Gastrocnemius medialis (tissue), 4 donors: ENCODE results near the gene GSG1L. TPM values are rescaled to one million over a fixed set of nuclear protein-coding genes. Genes with fewer than 3 reads are reported as not detected.

Experiments
- ATAC-seq, 2 donors: fragments of 150-250 bp; one replicate each; pipeline ENCODE4 v1.9.1; 2016
- DNase-seq, 2 donors: peaks; one replicate each; pipeline ENCODE4 v3.0.0-alpha.2; 2019
- H3K27ac ChIP-seq, 4 donors: fragments of 200-600 bp; sonication (generic); 1 replicate in 1 of 4; 2 replicates in 3 of 4; pipeline ENCODE4 v1.5.1; 2016 to 2018; ENCODE audit warnings: mild to moderate bottlenecking in 2 of 4, moderate library complexity in 1 of 4
- H3K27me3 ChIP-seq, 3 donors: fragments of 200-600 bp; sonication (generic) in 2 of 3; 1 replicate in 1 of 3; 2 replicates in 2 of 3; pipeline versions ENCODE4 v1.5.1 to v1.6.0; 2016 to 2019; ENCODE audit warnings: mild to moderate bottlenecking in 1 of 3, moderate library complexity in 1 of 3
- H3K36me3 ChIP-seq, 2 donors: fragments of 200-600 bp; sonication (generic) in 1 of 2; one replicate each; pipeline ENCODE4 v1.5.1; 2017 to 2018
- H3K4me1 ChIP-seq, 2 donors: fragments of 200-600 bp; sonication (generic) in 1 of 2; one replicate each; pipeline ENCODE4 v1.5.1; 2016 to 2017; ENCODE audit warnings: mild to moderate bottlenecking in 2 of 2
- H3K4me3 ChIP-seq, 4 donors: fragments of 200-600 bp; sonication (generic) in 3 of 4; 1 replicate in 1 of 4; 2 replicates in 3 of 4; pipeline ENCODE4 v1.5.1; 2016 to 2019; ENCODE audit warnings: mild to moderate bottlenecking in 2 of 4
- H3K9me3 ChIP-seq, 3 donors: fragments of 200-600 bp; sonication (generic) in 2 of 3; 1 replicate in 1 of 3; 2 replicates in 2 of 3; pipeline ENCODE4 v1.5.1; 2016 to 2019
- POLR2A ChIP-seq, 2 donors: fragments of 450-650 bp; IDR thresholded peaks; one replicate each; pipeline ENCODE4 v1.6.1; 2017; ENCODE audit warnings: antibody characterized with exemption in 2 of 2, mild to moderate bottlenecking in 2 of 2, moderate library complexity in 2 of 2
- in situ Hi-C, 4 donors: fragments of 200-750 bp; cut with MboI; loops; one replicate each; pipeline versions ENCODE4 v1.15.0 to v1.8.0; 2017; ENCODE audit warnings: low sequenced_read_pairs in 4 of 4
- intact Hi-C: fragments of 100-400 bp; cut with DNase I; formaldehyde crosslinking; loops from one replicate; pipeline ENCODE4 v1.15.1; 2023; ENCODE audit warnings: low total_unique reads
- total RNA-seq, 4 donors: library from RNA; depleted of rRNA; stranded (reverse); fragments of >200 nt; gene quantifications; one replicate each; pipeline versions ENCODE4 v1.1.0 to v1.2.3, GENCODE V29; 2016
- TF ChIP-seq, protein P1 (sequence below), 5 experiments: fragments of 450-650 bp in 3 of 5; fragments of 200-600 bp in 2 of 5; sonication (generic) in 2 of 5; IDR thresholded peaks in 4 of 5; conservative IDR thresholded peaks in 1 of 5; 1 replicate in 4 of 5; 2 replicates in 1 of 5; pipeline ENCODE4 v1.5.1; 2016 to 2019; ENCODE audit warnings: antibody characterized with exemption in 5 of 5, mild to moderate bottlenecking in 3 of 5, moderate library complexity in 3 of 5

Gene GSG1L
- total RNA-seq, 4 donors from 2014 or later, result not detected

- no peak for TF ChIP-seq POLR2A (IDR thresholded peaks at IDR 0.05)
- TF ChIP-seq, protein P1, sequence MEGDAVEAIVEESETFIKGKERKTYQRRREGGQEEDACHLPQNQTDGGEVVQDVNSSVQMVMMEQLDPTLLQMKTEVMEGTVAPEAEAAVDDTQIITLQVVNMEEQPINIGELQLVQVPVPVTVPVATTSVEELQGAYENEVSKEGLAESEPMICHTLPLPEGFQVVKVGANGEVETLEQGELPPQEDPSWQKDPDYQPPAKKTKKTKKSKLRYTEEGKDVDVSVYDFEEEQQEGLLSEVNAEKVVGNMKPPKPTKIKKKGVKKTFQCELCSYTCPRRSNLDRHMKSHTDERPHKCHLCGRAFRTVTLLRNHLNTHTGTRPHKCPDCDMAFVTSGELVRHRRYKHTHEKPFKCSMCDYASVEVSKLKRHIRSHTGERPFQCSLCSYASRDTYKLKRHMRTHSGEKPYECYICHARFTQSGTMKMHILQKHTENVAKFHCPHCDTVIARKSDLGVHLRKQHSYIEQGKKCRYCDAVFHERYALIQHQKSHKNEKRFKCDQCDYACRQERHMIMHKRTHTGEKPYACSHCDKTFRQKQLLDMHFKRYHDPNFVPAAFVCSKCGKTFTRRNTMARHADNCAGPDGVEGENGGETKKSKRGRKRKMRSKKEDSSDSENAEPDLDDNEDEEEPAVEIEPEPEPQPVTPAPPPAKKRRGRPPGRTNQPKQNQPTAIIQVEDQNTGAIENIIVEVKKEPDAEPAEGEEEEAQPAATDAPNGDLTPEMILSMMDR (IDR thresholded peaks at IDR 0.05 in 4 of 5, conservative IDR thresholded peaks at IDR 0.05 in 1 of 5), result no peak
- no peak overlapping the region for H3K4me3 ChIP-seq
- H3K4me1 ChIP-seq, result no peaks in the 10 kb centered on the region
- DNase-seq (no peak), ATAC-seq (no peak)
- no peaks in the 10 kb centered on the region for H3K9me3 ChIP-seq
- in situ Hi-C loops, result no loop called here
- no peaks in the 10 kb centered on the region for H3K27me3 ChIP-seq
- no peaks in the 10 kb centered on the region for H3K36me3 ChIP-seq
- intact Hi-C loops, result no loop called here
- H3K27ac ChIP-seq, result no peak overlapping the region
These were observed 223.0 kb downstream of the GSG1L start for GRCh38 chr16:27840311-27841060.

DNA sequence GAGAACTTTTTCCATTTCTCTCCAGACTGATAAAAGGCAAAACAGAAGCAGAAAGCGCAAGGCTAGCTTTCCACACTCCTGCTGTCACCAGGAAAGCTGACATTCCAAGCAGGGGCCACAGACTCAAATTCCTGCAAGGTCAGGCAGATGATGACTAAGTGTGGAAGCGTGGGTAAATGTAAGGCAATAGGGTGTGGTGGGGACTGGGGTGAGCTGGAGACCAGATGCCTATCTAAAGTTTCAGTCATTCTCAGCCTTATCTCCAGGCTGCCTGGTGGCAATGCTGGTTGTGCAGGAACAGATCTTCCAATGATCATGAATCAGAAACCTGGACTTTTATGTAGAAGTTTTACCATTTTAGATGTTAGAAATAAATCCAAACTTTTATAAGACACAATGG is 224.1 kb downstream of the GSG1L start:
- H3K4me1 ChIP-seq, result no peaks in the 10 kb centered on the region
- no peak overlapping the region for H3K4me3 ChIP-seq
- in situ Hi-C loops (no loop called here), intact Hi-C loops (no loop called here)
- ATAC-seq, result no peak
- H3K9me3 ChIP-seq, result no peaks in the 10 kb centered on the region
- H3K27me3 ChIP-seq, result no peaks in the 10 kb centered on the region
- TF ChIP-seq POLR2A (IDR thresholded peaks at IDR 0.05), result no peak
- TF ChIP-seq, protein P1 (IDR thresholded peaks at IDR 0.05 in 4 of 5, conservative IDR thresholded peaks at IDR 0.05 in 1 of 5), result no peak
- DNase-seq, result no peak
- no peaks in the 10 kb centered on the region for H3K36me3 ChIP-seq
- H3K27ac ChIP-seq, result no peak overlapping the region

- H3K9me3 ChIP-seq, result no peaks in the 10 kb centered on the region
- in situ Hi-C loops, result no loop called here
- H3K4me3 ChIP-seq, result no peak overlapping the region
- no peak for ATAC-seq
- H3K4me1 ChIP-seq, result no peaks in the 10 kb centered on the region
- intact Hi-C loops, result no loop called here
- TF ChIP-seq, protein P1 (IDR thresholded peaks at IDR 0.05 in 4 of 5, conservative IDR thresholded peaks at IDR 0.05 in 1 of 5), result no peak
- TF ChIP-seq POLR2A (IDR thresholded peaks at IDR 0.05), result no peak
- H3K36me3 ChIP-seq, result no peaks in the 10 kb centered on the region
- DNase-seq, result no peak
- H3K27me3 ChIP-seq, result no peaks in the 10 kb centered on the region
- H3K27ac ChIP-seq, result no peak overlapping the region
These were observed 224.9 kb downstream of the GSG1L start for GRCh38 chr16:27838536-27839175.

DNA sequence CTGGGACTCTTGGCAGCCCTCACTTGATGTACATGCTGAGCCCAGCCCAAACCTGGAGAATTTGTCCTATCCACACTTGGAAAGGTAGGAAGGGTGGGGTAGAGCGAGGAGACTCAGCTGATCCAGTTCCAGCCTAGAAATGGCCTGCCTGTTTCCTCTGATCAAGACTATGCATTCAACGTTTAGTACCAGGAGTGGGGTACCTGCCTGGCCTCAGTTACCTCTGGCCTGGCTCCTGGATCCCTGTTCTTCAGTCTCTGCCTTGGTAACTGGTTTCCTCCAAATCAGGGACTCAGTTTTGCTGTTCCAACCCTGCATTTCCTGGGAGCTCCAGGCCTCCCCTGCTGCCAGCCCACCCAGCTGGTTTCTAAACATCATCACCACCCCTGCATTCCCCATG is 233.5 kb downstream of the GSG1L start:
- intact Hi-C loops, result no loop called here
- H3K9me3 ChIP-seq, result no peaks in the 10 kb centered on the region
- TF ChIP-seq, protein P1 (IDR thresholded peaks at IDR 0.05 in 4 of 5, conservative IDR thresholded peaks at IDR 0.05 in 1 of 5), result no peak
- no peak overlapping the region for H3K27ac ChIP-seq
- H3K36me3 ChIP-seq, result no peaks in the 10 kb centered on the region
- H3K4me3 ChIP-seq, result no peak overlapping the region
- ATAC-seq (no peak), DNase-seq (no peak)
- H3K27me3 ChIP-seq, result no peaks in the 10 kb centered on the region
- H3K4me1 ChIP-seq, result no peaks in the 10 kb centered on the region
- in situ Hi-C loops, result no loop called here
